CD4-positive, alpha-beta T cell (primary cell): Measurements from ENCODE around the gene CD33. TPM values are rescaled to one million over a fixed set of nuclear protein-coding genes. Genes with fewer than 3 reads are reported as not detected.

Source experiments
- ATAC-seq: fragments of 200-7000 bp; cut with Tn5 transposase; one replicate; pipeline ENCODE4 v1.10.0; 2022; ENCODE audit warnings: mild to moderate bottlenecking; ENCODE audit not compliant: poor library complexity
- CTCF ChIA-PET: fragments of 350-600 bp; sonication (Branson Sonifier 250); formaldehyde crosslinking; loops from one replicate; lab custom pipeline; 2021; ENCODE audit warnings: antibody characterized with exemption, inconsistent platforms; lab: Charles Lee
- POLR2A ChIA-PET: fragments of 350-600 bp; sonication (Branson Sonifier 250); formaldehyde crosslinking; loops from one replicate; lab custom pipeline; 2021; ENCODE audit warnings: antibody characterized with exemption, inconsistent platforms; lab: Charles Lee
- DNase-seq, 14 experiments: peaks; one replicate each; pipeline ENCODE4 v3.0.0-alpha.2; 2013 to 2020; ENCODE audit warnings: mixed read lengths in 2 of 14
- H3K27ac ChIP-seq, 2 donors: one replicate each; pipeline versions ENCODE4 v1.5.1 to v1.7.0; 2013; ENCODE audit warnings: low read length in 2 of 2, low read depth in 1 of 2, mild to moderate bottlenecking in 1 of 2
- H3K27me3 ChIP-seq, 2 experiments: 1 replicate in 1 of 2; 2 replicates in 1 of 2; pipeline versions ENCODE4 v1.6.1 to v1.7.0; 2013; ENCODE audit warnings: low read length in 2 of 2, control low read depth in 1 of 2, mild to moderate bottlenecking in 1 of 2, moderate library complexity in 1 of 2; ENCODE audit not compliant: insufficient read depth in 2 of 2, control insufficient read depth in 1 of 2
- H3K36me3 ChIP-seq: one replicate; pipeline ENCODE4 v1.6.1; 2013; ENCODE audit warnings: low read length, control low read depth; ENCODE audit not compliant: insufficient read depth
- H3K4me1 ChIP-seq: one replicate; pipeline ENCODE4 v1.6.1; 2013; ENCODE audit warnings: low read length, control low read depth; ENCODE audit not compliant: insufficient read depth
- H3K4me3 ChIP-seq: one replicate; pipeline ENCODE4 v1.5.1; 2013; ENCODE audit warnings: mild to moderate bottlenecking, low read length, moderate library complexity
- H3K9me3 ChIP-seq, 2 experiments: 1 replicate in 1 of 2; 2 replicates in 1 of 2; pipeline versions ENCODE4 v1.6.1 to v1.7.0; 2013; ENCODE audit warnings: low read length in 2 of 2, mild to moderate bottlenecking in 2 of 2, control low read depth in 1 of 2, moderate library complexity in 1 of 2; ENCODE audit not compliant: control insufficient read depth in 1 of 2, insufficient read depth in 1 of 2
- H3K27ac Mint-ChIP-seq: one replicate; pipeline ENCODE4 v1.8.0; 2020; ENCODE audit warnings: mixed read lengths
- H3K27me3 Mint-ChIP-seq: one replicate; pipeline ENCODE4 v1.8.0; 2021; ENCODE audit warnings: mixed read lengths
- H3K36me3 Mint-ChIP-seq: one replicate; pipeline ENCODE4 v1.8.0; 2021; ENCODE audit warnings: low read depth, mixed read lengths
- H3K4me1 Mint-ChIP-seq: one replicate; pipeline ENCODE4 v1.8.0; 2021; ENCODE audit warnings: low read depth, mixed read lengths
- H3K4me3 Mint-ChIP-seq: one replicate; pipeline ENCODE4 v1.8.0; 2020; ENCODE audit warnings: mild to moderate bottlenecking, mixed read lengths
- H3K9me3 Mint-ChIP-seq: one replicate; pipeline ENCODE4 v1.8.0; 2020; ENCODE audit warnings: mixed read lengths
- intact Hi-C, 2 experiments: fragments of 100-400 bp; cut with DNase I in 1 of 2; cut with micrococcal nuclease in 1 of 2; formaldehyde crosslinking; loops; one replicate each; pipeline versions ENCODE4 v1.15.1 to v1.9.0; 2023 to 2025; cut with DNase I, micrococcal nuclease
- total RNA-seq, 174 experiments: library from RNA in 2 of 174; stranded (reverse) in 2 of 174; gene quantifications; one replicate each; pipeline ENCODE4 v1.2.3 and lab custom pipeline; 2021 to 2026
- TF ChIP-seq, protein P1 (sequence below): fragments of 200-600 bp; IDR thresholded peaks from one replicate; pipeline ENCODE4 v1.8.0; 2022; ENCODE audit warnings: antibody characterized with exemption, mild to moderate bottlenecking

CD33 gene
- total RNA-seq, 2 experiments from 2014 or later, result 0.60 to 1.7 TPM

DNA sequence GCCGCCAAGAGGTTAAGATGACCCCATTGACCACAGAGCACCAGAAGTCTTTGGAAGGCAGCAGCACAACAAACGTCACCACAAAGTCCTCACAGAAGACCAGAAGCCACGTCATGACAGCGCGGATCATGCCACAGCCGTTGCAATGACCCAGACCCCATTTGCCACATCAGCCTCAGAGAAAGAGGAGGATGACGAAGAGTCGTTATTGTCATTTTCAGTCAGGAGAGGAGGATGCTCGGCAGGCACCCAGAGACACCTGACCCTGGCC lies 29.6 kb upstream of the CD33 start:
- Histone ChIP-seq H3K4me1 (no peaks in the 10 kb centered on the region), H3K9me3 (no peaks in the 10 kb centered on the region), H3K36me3 (no peaks in the 10 kb centered on the region), H3K27me3 (peaks cover 0 to 2% of the 10 kb centered on the region in 2 experiments), H3K27ac (no peak overlapping the region), H3K4me3 (no peak overlapping the region)
- Mint-ChIP-seq H3K9me3 (no peaks in the 10 kb centered on the region), H3K4me1 (no peaks in the 10 kb centered on the region), H3K27ac (no peak overlapping the region), H3K27me3 (peaks cover 6% of the 10 kb centered on the region), H3K4me3 (no peak overlapping the region), H3K36me3 (no peaks in the 10 kb centered on the region)
- no peak for DNase-seq
- ATAC-seq, result no peak
- ChIA-PET POLR2A (no interaction called here), CTCF (no interaction called here)
- TF ChIP-seq, protein P1, sequence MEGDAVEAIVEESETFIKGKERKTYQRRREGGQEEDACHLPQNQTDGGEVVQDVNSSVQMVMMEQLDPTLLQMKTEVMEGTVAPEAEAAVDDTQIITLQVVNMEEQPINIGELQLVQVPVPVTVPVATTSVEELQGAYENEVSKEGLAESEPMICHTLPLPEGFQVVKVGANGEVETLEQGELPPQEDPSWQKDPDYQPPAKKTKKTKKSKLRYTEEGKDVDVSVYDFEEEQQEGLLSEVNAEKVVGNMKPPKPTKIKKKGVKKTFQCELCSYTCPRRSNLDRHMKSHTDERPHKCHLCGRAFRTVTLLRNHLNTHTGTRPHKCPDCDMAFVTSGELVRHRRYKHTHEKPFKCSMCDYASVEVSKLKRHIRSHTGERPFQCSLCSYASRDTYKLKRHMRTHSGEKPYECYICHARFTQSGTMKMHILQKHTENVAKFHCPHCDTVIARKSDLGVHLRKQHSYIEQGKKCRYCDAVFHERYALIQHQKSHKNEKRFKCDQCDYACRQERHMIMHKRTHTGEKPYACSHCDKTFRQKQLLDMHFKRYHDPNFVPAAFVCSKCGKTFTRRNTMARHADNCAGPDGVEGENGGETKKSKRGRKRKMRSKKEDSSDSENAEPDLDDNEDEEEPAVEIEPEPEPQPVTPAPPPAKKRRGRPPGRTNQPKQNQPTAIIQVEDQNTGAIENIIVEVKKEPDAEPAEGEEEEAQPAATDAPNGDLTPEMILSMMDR, result no peak
- intact Hi-C loops, result no loop called here

DNA sequence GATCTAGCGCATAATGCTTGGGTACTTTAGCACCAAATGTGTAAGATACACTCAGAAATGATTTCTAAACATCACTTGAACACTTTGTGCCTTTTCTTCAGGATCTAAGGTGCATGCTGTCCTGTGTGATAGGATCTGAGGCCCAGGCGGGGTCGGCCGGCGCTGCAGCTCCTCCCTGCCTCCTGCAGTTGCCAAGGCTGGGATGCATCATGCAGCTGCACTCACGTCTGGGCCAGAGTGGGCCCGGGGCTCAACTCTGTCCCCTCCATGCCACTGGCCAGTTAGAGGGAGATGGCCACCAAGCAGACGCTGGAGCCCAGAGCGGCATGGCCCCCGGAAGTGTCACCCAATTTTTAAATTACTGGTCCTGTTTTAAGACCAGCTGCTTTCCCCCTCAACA lies 29.3 kb upstream of the CD33 start:
- H3K9me3 ChIP-seq, result no peaks in the 10 kb centered on the region
- Mint-ChIP-seq H3K4me3 (no peak overlapping the region), H3K36me3 (no peaks in the 10 kb centered on the region), H3K27me3 (peaks cover 10% of the 10 kb centered on the region), H3K27ac (no peak overlapping the region), H3K4me1 (no peaks in the 10 kb centered on the region), H3K9me3 (no peaks in the 10 kb centered on the region)
- no peaks in the 10 kb centered on the region for H3K36me3 ChIP-seq
- no peak for DNase-seq
- no peaks in the 10 kb centered on the region for H3K4me1 ChIP-seq
- peaks cover 0 to 2% of the 10 kb centered on the region in 2 experiments for H3K27me3 ChIP-seq
- intact Hi-C loops, result no loop called here
- H3K4me3 ChIP-seq, result no peak overlapping the region
- ATAC-seq, result no peak
- ChIA-PET POLR2A (no interaction called here), CTCF (no interaction called here)
- TF ChIP-seq, protein P1, result no peak
- H3K27ac ChIP-seq, result no peak overlapping the region

GRCh38 chr19:51196181-51196580 lies 28.7 kb upstream of the CD33 start:
- Histone ChIP-seq H3K36me3 (no peaks in the 10 kb centered on the region), H3K27ac (no peak overlapping the region), H3K4me1 (no peaks in the 10 kb centered on the region), H3K9me3 (no peaks in the 10 kb centered on the region), H3K4me3 (no peak overlapping the region), H3K27me3 (peaks cover under 1 to 4% of the 10 kb centered on the region in 2 experiments)
- CTCF ChIA-PET, result no interaction called here
- Mint-ChIP-seq H3K4me1 (no peaks in the 10 kb centered on the region), H3K36me3 (no peaks in the 10 kb centered on the region), H3K27me3 (peaks cover 14% of the 10 kb centered on the region), H3K4me3 (no peak overlapping the region), H3K27ac (no peak overlapping the region), H3K9me3 (no peaks in the 10 kb centered on the region)
- POLR2A ChIA-PET, result no interaction called here
- ATAC-seq (no peak), DNase-seq (no peak)
- TF ChIP-seq, protein P1, result no peak
- intact Hi-C loops, result no loop called here
